HG02884 (cell line): ENCODE data around the gene ZCCHC9.
"Not testable (repeated sequence)": the region's sequence is repeated elsewhere in the genome, so short reads cannot be mapped to it uniquely, and the experiment has no call there.

Source experiments
- ATAC-seq: cut with Tn5 transposase; IDR thresholded peaks from one replicate; pipeline ENCODE4 v1.9.1; 2021; ENCODE audit warnings: mild to moderate bottlenecking, moderate library complexity; ENCODE audit not compliant: unreplicated experiment

The ZCCHC9 gene, protein sequence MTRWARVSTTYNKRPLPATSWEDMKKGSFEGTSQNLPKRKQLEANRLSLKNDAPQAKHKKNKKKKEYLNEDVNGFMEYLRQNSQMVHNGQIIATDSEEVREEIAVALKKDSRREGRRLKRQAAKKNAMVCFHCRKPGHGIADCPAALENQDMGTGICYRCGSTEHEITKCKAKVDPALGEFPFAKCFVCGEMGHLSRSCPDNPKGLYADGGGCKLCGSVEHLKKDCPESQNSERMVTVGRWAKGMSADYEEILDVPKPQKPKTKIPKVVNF

DNA sequence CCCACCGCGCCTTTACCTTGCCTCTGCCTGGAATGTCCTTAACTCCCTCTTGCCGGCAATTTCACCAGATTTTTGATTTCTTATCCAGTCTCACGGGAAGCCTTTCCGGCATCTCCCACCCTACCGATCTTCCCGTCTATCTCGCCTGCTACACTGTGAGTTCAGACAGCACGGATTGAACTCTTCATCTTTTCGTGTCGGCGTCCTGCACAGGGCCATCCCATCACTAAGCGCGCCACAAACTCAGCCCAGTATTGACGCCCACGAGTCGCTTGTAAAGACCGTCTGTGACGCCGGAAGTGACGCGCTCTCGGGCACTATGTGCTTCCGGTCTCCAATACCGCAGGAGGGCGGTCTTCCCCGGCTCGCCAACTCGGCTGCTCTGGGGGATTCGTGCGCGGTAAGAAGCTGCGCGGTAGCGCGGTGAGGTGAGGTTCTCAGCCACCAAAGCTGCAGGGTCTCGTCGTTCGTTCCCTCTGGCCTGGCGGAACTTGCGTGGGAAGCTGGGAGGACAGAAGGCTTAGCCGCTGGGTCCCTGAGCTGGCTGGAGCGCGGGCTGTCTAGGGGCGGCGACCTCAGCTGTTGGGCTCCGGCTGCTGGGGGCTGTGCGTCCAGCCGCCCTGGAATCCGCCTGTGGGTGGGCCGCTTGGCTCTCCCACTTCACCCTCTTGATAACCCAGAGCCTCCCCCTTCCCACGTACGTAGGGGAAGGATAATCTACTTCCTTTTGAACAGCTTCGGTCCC, at the start of gene ZCCHC9:
Gene ZCCHC9, plus strand, starts transcription at position 317 of the 745 bp plus-strand sequence. CDS start 3,171 bp downstream, outside the sequence.
- peak; percentile 92 for ATAC-seq

DNA sequence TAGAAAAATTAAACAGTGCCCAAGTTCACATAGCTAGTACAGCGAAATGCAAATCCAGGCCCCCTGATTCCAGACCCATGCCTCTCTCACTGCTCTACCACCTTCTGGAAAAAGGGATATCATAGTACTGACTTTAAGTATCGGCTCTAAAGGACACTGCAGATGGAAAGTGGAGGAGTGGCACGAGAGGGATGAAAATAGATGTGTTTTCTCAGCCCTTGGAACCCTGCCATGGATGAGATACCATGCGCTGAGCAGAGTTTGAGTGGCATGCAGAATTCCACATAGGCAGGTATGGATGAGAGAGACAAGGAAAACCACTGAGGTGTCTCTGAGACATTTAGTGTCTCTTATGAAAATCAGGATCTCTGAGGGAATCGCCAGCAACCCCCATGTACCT, 49.5 kb upstream of the ZCCHC9 start:
- ATAC-seq: no peak

DNA sequence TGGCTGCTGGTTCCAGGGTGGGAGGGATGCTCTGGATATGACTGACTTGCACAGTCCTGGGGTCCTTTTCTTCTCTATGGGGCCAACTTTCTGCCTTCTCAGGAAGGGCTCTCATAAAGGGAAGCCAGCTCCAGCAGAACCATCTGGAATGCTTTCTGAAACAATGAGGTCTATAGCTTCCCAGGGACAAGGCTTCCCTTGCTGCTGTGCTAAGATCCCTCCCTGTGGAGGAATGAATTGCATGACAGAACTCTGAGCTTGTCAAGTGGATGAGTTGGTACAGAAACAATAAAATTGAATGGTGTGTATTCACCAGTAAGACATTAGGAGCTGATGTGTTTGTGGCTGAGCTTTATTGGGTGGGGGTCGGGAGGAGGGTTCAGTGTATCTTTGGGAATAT, 48.5 kb upstream of the ZCCHC9 start:
- no peak for ATAC-seq

DNA sequence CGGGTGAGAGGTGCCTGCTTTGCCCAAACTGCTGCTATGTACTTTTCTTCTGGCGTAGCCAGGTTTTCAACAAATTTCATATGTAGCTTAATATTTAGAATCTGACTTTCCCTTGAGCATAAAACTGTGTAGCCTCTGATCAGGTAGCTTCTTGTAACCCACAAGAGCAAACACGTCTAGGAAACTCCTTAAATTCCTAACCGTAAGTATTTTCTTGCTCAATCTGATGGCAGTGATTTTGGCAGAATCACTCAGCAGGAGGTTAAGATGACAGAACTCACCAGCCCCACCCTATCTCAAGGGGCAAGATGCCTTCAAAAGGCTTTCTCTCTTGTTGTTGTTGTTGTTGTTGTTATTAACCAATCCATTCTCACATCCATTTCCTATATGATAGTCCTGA, 47.5 kb upstream of the ZCCHC9 start:
- ATAC-seq: no peak

DNA sequence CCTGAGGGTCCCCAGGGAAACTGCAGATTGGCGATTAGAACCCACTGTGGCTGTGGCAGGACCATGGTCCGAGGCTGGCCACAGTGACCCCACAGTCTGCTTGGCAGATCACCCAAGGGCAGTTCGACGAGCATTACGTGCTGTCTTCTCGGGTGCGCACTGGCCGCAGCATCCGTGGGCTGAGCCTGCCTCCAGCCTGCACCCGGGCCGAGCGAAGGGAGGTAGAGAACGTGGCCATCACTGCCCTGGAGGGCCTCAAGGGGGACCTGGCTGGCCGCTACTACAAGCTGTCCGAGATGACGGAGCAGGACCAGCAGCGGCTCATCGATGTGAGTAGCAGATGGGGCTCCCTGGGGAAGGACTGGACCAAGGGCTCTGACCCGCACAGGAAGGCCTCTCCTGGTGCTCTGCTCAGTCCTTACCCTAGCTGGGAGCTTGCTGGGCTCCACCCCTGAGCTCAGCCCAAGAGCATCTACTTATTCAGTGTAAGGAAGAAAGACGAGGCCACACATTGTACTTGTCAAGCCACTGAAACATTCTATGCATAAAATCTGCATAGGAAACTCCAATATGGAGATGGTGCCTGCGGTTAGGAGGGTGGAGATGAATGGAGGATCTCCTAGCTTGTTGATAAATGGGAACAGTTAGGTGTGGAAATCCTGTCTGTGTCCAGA, 46.4 kb upstream of the ZCCHC9 start:
- no peak for ATAC-seq

DNA sequence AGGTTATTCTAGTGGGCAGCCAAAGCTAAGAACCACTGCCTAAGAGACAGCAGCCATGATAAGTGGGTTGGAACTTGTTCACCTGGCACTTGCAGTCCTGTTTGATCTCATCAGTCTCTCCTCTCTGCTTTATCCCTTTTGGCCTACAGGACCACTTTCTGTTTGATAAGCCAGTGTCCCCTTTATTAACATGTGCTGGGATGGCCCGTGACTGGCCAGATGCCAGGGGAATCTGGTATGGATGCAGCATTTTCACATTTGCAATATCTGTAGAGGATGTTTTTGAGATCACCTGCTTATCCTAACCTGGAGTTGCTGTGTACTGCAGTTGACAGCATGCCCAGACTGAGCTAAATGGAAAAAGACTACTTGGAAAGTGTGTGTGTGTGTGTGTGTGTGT, 44.6 kb upstream of the ZCCHC9 start:
- ATAC-seq: no peak

DNA sequence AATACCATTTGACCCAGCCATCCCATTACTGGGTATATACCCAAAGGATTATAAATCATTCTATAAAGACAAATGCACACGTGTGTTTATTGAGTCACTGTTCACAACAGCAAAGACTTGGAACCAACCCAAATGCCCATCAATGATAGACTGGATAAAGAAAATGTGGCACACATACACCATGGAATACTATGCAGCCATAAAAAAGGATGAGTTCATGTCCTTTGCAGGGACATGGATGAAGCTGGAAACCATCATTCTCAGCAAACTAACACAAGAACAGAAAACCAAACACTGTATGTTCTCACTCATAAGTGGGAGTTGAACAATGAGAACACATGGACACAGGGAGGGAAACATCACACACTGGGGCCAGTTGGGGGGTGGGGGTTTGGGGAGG, 38.6 kb upstream of the ZCCHC9 start:
- ATAC-seq: not testable (repeated sequence)

DNA sequence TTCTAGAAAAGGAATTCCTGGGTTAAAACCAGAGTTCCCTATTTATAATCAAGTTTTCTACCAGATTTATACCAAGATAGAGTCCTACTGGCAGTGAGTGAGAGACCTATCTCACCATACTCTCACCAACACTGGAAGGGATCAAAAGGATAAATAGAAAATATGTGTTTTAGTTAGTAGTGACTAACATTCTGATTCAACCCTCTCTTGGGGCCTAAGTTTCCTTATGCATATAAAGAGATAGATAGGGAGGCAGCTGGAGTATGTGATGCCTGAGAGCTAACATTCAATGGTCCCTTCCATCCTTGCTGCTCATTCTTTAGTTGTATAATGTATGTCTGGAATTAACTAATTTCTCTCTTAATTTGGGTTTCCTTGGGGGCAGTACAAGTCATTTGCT, 36.3 kb upstream of the ZCCHC9 start:
- no peak for ATAC-seq

DNA sequence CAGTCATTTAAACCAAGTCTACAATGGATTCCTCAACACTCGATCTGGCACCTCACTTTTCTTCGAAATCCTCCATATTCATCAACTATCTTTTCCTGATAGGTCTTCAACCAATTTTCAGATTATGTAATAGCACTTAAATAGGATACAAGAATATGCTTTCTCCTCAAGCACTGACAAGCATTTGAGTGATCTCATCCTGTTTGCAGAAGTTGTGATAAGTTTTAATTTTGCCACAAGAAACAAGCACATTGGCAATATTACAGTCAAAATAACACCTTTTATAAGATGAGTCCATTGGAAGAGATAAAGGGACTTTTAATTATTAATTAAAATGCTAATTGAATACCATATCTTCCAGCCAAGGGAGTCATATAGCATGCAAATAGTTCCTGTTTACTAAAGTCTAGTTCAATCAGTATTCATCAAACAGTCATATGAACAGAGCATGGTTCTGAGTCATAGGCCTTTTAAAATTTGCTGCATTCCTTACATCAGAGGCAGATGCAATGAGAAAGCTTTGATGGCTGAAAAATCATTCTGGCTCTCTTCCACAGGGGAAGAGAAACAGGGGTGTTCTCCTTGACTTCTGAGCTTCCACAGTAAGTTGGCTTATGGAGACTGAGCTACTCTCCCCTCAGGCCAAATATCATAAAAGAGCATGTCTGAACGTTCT, 32.7 kb upstream of the ZCCHC9 start:
- no peak for ATAC-seq

DNA sequence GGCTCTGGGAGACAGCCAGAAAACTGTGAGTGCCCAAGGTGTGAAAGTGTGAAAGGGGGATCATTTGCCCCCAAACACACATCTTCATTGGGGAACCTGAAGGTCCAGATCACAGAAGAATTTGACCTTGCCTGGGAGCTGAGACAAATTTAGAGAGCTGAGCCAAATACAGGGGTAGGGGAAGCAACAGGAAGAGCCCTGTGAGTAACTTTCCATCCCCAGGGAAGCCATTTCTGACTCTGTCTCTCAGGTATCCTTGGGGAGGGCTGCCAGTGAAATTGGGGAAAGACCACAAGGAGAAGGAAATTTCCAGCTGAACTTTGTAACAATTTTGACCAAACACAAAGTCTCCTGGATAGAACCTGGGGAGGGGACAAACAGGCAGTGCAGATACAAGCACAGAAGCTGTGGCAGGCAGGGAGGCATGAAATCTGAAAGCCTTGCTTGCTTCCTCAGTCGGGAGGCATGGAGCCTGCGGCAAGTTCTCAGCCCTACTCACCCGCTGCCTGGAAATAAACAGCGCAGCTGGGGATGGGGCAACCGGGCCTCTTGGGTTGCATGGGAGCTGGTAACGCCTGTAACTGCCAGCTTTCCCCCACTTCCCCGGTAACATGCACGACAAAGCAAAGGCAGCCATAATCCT, 31.5 kb upstream of the ZCCHC9 start:
- ATAC-seq: no peak

DNA sequence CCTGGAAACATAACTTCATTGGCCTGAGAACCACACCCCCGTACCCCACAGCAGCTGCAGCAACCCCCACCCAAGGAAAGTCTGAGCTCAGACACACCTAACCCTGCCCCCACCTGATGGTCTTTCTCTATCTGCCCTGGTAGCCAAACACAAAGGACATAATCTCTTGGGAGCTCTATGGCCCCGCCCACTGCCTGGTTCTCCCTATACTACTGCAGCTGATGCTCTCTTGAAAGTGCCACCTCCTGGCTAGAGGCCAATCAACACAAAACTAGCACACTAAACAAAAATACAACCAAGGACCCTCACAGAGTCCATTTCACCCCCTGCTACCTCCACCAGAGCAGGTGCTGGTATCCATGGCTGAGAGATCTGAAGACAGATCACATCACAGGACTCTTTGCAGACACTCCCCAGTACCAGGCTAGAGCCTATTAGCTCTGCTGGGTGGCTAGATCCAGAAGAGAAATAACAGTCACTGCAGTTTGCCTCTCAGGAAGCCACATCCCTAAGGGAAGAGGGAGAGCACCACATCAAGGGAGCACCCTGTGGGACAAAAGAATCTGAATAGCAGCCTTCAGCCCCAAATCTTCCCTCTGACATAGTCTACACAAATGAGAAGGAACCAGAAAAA, 30.9 kb upstream of the ZCCHC9 start:
- ATAC-seq: not testable (repeated sequence)

DNA sequence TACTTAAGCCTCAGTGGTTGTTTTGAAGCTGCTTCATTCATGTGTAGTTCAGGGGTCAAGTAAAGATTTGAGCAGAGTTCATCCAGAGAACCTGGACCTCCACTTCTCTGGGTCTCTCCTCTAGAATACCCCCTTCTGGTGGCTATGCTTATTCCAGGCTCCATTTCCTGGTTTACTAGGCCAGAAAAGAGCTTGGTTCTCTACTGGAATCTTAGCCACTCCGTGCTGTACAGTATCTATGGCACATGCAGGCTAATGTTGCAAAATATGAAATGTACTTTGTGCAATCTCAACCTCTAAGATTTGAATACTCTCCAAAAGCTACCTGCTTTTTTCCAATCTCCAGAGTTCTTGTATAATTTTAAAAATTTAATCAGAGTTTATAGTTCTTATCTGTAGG, 17.4 kb upstream of the ZCCHC9 start:
- no peak for ATAC-seq

DNA sequence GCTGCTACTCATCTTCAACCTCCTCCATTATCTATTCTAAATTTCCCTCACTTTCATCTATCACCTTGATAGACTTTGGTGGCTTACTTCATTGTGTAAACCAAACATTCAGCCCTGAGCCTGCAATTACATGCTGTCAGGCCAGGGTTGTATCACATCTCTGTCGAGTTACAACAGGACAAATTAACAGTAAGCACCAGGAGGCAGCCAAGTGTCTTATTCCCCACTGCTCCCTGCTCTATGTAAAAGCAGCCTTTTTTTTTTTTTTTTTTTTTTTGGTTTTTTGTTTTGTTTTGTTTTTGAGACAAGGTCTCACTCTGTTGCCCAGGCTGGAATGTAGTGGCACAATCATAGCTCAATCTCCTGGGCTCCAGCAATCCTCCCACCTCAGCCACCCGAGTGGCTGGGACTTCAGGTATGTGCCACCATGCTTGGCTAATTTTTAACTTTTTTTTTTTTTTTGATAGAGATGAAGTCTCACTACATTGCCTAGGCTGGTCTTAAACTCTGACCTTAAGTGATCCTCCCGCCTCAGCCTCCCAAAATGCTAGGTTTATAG, 15.2 kb upstream of the ZCCHC9 start:
- no peak for ATAC-seq

DNA sequence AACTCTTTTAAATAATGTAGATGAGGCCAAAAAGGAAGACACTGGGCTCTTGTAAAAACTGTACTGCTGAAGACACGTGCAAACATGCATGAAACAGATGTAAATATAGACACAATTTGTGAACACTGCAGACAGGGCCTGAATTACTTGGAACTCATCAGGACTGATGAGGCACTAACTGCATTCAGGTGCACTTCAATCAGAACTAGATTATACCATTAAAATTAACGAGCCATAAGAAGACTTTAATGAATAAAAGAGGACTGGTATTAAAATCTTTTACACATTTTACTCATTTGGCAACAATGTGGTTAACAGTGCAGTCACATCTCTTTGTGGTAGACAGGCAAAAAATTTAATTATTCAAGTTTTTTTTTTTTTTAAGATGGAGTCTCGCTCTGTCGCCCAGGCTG, 13.4 kb upstream of the ZCCHC9 start:
- peak; percentile 36 for ATAC-seq

DNA sequence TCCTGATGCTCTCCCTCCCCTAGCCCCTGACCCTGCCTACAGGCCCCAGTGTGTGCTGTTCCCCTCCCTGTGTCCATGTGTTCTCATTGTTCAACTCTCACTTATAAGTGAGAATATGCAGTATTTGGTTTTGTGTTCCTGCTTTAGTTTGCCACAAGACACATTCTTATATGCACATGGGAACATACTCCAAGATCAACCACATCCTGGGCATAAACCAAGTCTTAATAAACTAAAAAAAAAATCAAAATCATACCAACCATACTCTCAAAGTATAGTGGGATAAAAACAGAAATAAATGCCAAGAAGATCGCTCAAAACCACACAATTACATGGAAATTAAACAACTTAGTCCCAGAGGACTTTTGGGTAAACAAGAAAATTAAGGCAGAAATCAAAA, 11.2 kb upstream of the ZCCHC9 start:
- no peak for ATAC-seq

DNA sequence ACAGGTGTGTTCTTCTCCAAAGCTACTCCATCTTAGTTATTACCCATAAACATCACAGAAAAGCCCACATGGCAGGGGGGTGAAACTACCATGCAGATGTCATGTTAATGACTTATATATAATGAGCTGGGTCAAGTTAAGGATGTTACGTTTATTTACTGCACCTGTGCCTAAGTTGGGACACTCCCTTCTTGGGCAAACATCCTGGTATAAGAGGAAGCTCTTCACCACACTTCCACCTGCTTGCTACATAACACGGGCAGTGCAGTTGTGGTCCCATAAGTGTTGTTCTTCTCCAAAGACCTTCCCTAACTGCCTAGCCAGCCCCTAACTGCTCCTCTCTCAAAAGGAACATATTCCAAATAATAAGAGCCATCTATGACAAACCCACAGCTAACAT, 9.3 kb upstream of the ZCCHC9 start:
- ATAC-seq: no peak

DNA sequence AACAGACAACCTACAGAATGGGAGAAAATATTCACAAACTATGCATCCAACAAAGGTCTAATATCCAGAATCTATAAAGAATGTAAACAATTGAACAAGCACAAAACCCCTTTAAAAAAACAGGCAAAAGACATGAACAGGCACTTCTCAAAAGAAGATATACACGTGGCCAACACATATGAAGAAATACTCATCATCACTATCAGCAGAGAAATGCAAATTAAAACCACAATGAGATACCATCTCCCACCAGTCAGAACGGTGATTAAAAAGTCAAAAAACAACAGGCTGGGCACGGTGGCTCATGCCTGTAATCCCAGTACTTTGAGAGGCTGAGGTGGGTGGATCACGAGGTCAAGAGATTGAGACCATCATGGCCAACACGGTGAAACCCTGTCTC, 7.4 kb upstream of the ZCCHC9 start:
- ATAC-seq: not testable (repeated sequence)

DNA sequence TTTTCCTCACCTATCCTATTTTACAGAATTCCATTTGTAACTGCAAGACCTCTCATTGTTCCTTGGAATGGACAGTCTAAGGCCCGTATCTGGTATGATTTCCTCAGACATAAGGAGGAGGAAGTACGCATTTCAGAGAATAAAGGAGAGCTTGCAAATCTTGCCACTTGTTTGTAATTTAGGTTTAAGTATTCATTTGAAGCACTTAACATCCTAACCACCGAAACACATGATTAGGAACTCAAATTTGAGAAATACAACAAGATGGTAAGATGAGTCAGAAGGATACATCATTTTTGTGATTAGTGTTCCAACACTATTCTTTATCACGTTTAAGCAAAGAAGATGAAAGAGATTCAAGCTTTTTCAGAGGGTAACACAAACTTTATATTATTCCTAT, 3.9 kb upstream of the ZCCHC9 start:
- no peak for ATAC-seq

DNA sequence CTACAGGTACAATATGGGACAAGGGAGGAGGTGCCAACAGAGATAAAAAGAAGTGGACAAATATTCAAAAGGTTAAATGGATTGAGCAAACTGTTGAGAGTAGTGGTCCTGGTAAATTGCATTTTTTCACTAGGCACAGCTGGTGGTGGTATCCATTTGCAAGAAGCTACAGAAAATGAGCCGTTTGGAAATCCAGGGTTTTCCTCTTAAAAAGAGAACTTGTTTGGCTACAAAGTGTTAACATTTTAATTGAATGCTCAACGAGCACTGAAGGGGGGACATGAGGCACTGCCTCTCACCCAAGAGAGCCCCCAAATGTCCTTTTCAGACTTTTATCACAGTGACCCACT, 491 bp upstream of the ZCCHC9 start:
- ATAC-seq: no peak

DNA sequence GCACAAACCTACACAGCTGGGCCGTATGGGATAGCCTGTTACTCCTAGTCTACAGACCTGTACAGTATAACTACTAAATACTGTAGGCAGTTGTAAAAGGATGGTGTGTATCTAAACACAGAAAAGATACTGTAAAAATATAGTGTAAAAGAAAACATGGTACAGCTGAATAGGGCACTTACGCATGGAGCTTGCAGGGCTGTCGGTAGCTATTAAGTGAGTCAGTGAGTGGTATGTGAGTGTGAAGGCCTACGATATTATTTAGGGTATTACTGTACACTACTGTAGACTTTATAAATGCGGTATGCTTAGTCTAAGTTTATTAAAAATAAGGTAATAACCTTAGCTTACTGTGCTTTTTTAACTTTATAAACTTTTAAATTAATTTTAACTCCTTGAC, 1.2 kb downstream of the ZCCHC9 start:
- no peak for ATAC-seq
